Gastroesophageal sphincter (tissue), 4 donors: ENCODE data around the gene SLC29A2. TPM values are rescaled to one million over a fixed set of nuclear protein-coding genes. Genes with fewer than 3 reads are reported as not detected.

Experiments used
- ATAC-seq: fragments of 150-250 bp; one replicate; pipeline ENCODE4 v1.9.1; 2016; ENCODE audit warnings: mild to moderate bottlenecking, moderate library complexity
- H3K27ac ChIP-seq, 4 donors: fragments of 200-600 bp; sonication (generic) in 3 of 4; 1 replicate in 3 of 4; 2 replicates in 1 of 4; pipeline ENCODE4 v1.5.1; 2016 to 2019
- H3K27me3 ChIP-seq: fragments of 200-600 bp; sonication (generic); one replicate; pipeline ENCODE4 v1.5.1; 2019
- H3K36me3 ChIP-seq, 2 donors: fragments of 200-600 bp; sonication (generic); one replicate each; pipeline ENCODE4 v1.5.1; 2019; ENCODE audit warnings: control low read depth in 1 of 2
- H3K4me1 ChIP-seq, 3 donors: fragments of 200-600 bp; sonication (generic); 1 replicate in 2 of 3; 2 replicates in 1 of 3; pipeline ENCODE4 v1.5.1; 2016 to 2019; ENCODE audit warnings: control low read depth in 2 of 3
- H3K4me3 ChIP-seq, 2 donors: fragments of 200-600 bp; sonication (generic); one replicate each; pipeline ENCODE4 v1.5.1; 2019; ENCODE audit warnings: mild to moderate bottlenecking in 1 of 2, moderate library complexity in 1 of 2
- H3K9me3 ChIP-seq, 3 donors: fragments of 200-600 bp; sonication (generic); one replicate each; pipeline ENCODE4 v1.5.1; 2017 to 2019; ENCODE audit warnings: control low read depth in 2 of 3
- EP300 ChIP-seq: sonication (generic); formaldehyde crosslinking; IDR thresholded peaks from one replicate; pipeline ENCODE4 v1.6.1; 2017; ENCODE audit warnings: antibody characterized with exemption, mild to moderate bottlenecking
- POLR2A ChIP-seq, 2 donors: fragments of 450-650 bp; IDR thresholded peaks; one replicate each; pipeline ENCODE4 v1.6.1; 2017; ENCODE audit warnings: antibody characterized with exemption in 2 of 2, mild to moderate bottlenecking in 2 of 2, moderate library complexity in 1 of 2
- POLR2AphosphoS5 ChIP-seq: sonication (generic); formaldehyde crosslinking; IDR thresholded peaks from one replicate; pipeline ENCODE4 v1.6.1; 2017; ENCODE audit warnings: antibody characterized with exemption
- WGBS, 2 donors: methylation state at CpG; one replicate each; pipeline ENCODE4 v1.1.5; 2018; ENCODE audit warnings: low coverage in 1 of 2; 5-methylcytosine and 5-hydroxymethylcytosine counted together
- total RNA-seq, 4 donors: library from RNA; depleted of rRNA; stranded (reverse); fragments of >200 nt; gene quantifications; one replicate each; pipeline ENCODE4 v1.1.0, GENCODE V29; 2016
- TF ChIP-seq, protein P1 (sequence below), 4 experiments: fragments of 200-600 bp in 2 of 4; fragments of 450-650 bp in 2 of 4; sonication (generic) in 1 of 4; IDR thresholded peaks; one replicate each; pipeline ENCODE4 v1.5.1; 2017 to 2019; ENCODE audit warnings: antibody characterized with exemption in 4 of 4, mild to moderate bottlenecking in 2 of 4, moderate library complexity in 2 of 4

The SLC29A2 gene
- total RNA-seq, 4 donors from 2014 or later, result 0.27 to 3.2 (median 1.2) TPM

GRCh38 chr11:66408488-66409214 lies 37.1 kb upstream of the SLC29A2 start:
- TF ChIP-seq POLR2A (IDR thresholded peaks at IDR 0.05) (peak; percentile 28 to 34), POLR2AphosphoS5 (peak; percentile 43), EP300 (peak; percentile 28)
- TF ChIP-seq, protein P1, sequence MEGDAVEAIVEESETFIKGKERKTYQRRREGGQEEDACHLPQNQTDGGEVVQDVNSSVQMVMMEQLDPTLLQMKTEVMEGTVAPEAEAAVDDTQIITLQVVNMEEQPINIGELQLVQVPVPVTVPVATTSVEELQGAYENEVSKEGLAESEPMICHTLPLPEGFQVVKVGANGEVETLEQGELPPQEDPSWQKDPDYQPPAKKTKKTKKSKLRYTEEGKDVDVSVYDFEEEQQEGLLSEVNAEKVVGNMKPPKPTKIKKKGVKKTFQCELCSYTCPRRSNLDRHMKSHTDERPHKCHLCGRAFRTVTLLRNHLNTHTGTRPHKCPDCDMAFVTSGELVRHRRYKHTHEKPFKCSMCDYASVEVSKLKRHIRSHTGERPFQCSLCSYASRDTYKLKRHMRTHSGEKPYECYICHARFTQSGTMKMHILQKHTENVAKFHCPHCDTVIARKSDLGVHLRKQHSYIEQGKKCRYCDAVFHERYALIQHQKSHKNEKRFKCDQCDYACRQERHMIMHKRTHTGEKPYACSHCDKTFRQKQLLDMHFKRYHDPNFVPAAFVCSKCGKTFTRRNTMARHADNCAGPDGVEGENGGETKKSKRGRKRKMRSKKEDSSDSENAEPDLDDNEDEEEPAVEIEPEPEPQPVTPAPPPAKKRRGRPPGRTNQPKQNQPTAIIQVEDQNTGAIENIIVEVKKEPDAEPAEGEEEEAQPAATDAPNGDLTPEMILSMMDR (IDR thresholded peaks at IDR 0.05), result peak; percentile 99 to 100 (median 100)
- ATAC-seq, result peak; percentile 95
- peak overlapping the region; percentile 30 to 59 for H3K4me3 ChIP-seq
- no peaks in the 10 kb centered on the region for H3K36me3 ChIP-seq
- no peaks in the 10 kb centered on the region for H3K9me3 ChIP-seq
- H3K4me1 ChIP-seq, result peaks cover 0 to 52% (median 4%) of the 10 kb centered on the region in 3 donors
- 0 to 1% methylated on average over 2 to 4 of the region's 63 CpGs for WGBS, 2 donors
- H3K27ac ChIP-seq, result peak overlapping the region; percentile 40 to 92 (median 86)
- H3K27me3 ChIP-seq, result peaks cover 16% of the 10 kb centered on the region

- Histone ChIP-seq H3K9me3 (no peaks in the 10 kb centered on the region), H3K4me3 (no peak overlapping the region), H3K27me3 (peaks cover 22% of the 10 kb centered on the region), H3K4me1 (peaks cover 0 to 42% (median 4%) of the 10 kb centered on the region in 3 donors), H3K27ac (no peak overlapping the region), H3K36me3 (no peaks in the 10 kb centered on the region)
- no peak for ATAC-seq
- TF ChIP-seq EP300 (no peak), POLR2A (IDR thresholded peaks at IDR 0.05) (no peak), POLR2AphosphoS5 (no peak)
- TF ChIP-seq, protein P1 (IDR thresholded peaks at IDR 0.05), result no peak
- 60 to 64% methylated on average over 1 to 2 of the region's 5 CpGs for WGBS, 2 donors
Measured at GRCh38 chr11:66407651-66408050, 36.1 kb upstream of the SLC29A2 start.

DNA sequence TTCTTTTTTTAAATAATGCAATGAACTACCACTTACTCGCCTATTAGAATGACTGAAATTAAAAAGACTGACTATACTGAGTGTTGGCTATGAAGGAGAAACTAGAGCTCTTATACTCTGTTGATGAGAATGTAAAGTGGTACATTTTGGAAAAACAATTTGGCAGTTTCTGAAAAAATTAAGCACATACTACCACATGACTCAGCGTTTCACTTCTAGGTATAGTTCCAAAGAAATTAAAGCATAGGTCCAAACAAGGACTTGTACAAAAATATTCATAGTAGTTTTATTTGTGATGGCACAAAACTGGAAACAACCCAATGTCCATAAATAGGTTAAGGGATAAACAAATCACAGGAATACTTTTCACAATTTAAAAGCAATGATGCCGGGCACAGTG lies 22.4 kb upstream of the SLC29A2 start:
- Histone ChIP-seq H3K4me1 (peaks cover 0 to 5% (median 0%) of the 10 kb centered on the region in 3 donors), H3K27ac (no peak overlapping the region), H3K27me3 (no peaks in the 10 kb centered on the region), H3K9me3 (no peaks in the 10 kb centered on the region), H3K36me3 (no peaks in the 10 kb centered on the region), H3K4me3 (no peak overlapping the region)
- no peak for TF ChIP-seq POLR2AphosphoS5
- TF ChIP-seq, protein P1 (IDR thresholded peaks at IDR 0.05), result no peak
- no peak for TF ChIP-seq POLR2A (IDR thresholded peaks at IDR 0.05)
- no peak for TF ChIP-seq EP300
- 60 to 70% methylated on average over 2 to 3 of the region's 3 CpGs for WGBS, 2 donors
- ATAC-seq, result no peak

DNA sequence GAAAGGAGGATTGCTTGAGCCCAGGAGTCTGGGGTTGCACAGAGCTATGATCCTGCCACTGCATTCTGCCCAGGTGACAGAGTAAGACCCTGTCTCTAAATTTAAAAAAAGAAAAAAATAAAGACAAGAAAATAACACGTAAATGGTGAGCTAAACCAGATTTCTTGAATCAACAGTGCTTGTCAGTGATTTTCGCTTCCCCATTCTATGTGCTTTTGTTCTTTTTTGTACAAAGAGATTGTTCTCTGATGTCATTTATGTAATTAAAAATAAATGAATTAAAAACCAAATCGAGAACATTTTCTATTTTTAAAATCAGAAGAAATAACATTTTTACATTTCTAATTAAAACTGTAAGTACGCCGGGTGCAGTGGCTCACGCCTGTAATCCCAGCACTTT lies 19.8 kb upstream of the SLC29A2 start:
- 76 to 79% methylated on average over 6 of the region's 6 CpGs for WGBS, 2 donors

More for the DNA sequence above, 19.8 kb upstream of the SLC29A2 start:
- no peak overlapping the region for H3K4me3 ChIP-seq
- no peak for ATAC-seq
- TF ChIP-seq EP300 (no peak), POLR2A (IDR thresholded peaks at IDR 0.05) (no peak), POLR2AphosphoS5 (no peak)
- TF ChIP-seq, protein P1 (IDR thresholded peaks at IDR 0.05), result no peak
- no peak overlapping the region for H3K27ac ChIP-seq
- H3K27me3 ChIP-seq, result no peaks in the 10 kb centered on the region
- H3K9me3 ChIP-seq, result no peaks in the 10 kb centered on the region
- H3K4me1 ChIP-seq, result peaks cover 0 to 10% (median 0%) of the 10 kb centered on the region in 3 donors
- H3K36me3 ChIP-seq, result no peaks in the 10 kb centered on the region
